ENCODE data around the gene VTI1A.
"Not testable (repeated sequence)": the region's sequence is repeated elsewhere in the genome, so short reads cannot be mapped to it uniquely, and the experiment has no call there.

VTI1A gene

DNA sequence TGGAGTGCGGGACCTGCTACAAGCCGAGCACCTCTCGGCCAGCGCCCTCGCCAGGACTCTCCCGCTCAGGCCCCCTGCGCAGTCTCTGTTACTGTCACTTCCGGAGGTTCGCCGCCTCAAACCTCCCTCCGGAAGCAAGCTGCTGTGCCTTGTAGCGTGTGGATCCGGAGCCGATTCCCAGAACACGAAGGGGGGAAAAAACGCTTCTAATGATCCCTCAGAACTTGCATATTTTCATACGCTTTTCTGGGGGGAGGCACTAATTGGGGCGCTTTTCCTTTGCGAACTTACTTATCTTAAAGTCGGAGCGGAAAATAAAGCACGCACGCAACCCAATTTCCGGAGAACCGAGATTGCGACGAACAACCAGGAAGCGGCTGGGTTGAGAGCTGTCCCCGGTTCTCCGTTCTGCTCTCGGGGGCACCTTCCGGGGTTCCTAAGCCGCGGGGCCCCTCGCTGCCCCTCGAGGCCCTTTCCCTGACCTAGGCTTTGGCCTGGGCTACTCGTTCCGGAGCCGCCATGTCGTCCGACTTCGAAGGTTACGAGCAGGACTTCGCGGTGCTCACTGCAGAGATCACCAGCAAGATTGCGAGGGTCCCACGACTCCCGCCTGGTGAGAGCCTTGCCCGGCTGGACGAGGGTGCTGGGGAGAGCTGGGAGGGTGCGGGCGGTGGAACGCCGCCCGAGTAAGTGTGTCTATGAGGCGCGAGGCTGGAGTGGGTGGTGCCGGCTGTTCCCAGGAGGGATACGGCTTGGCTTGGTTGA lies at the start of gene VTI1A, which contains the start of gene ZDHHC6:
VTI1A (plus strand) TSS at position 361 of the 765 bp plus-strand sequence; CDS start at position 520, 159 bp downstream.
ZDHHC6 (minus strand) TSS at position 60 of the 765 bp plus-strand sequence. CDS start 1,478 bp downstream, outside the sequence.
- DNase-seq (ENCODE audit: low read depth) = peak; percentile 85

- DNase-seq (ENCODE audit: low read depth) = no peak
Observed at GRCh38 chr10:112397592-112397991, 49.4 kb upstream of the VTI1A start.

GRCh38 chr10:112402917-112403316 lies 44.1 kb upstream of the VTI1A start:
- no peak for DNase-seq (ENCODE audit: low read depth)

GRCh38 chr10:112404617-112405016 lies 42.4 kb upstream of the VTI1A start:
- DNase-seq (ENCODE audit: low read depth) = peak; percentile 17

DNA sequence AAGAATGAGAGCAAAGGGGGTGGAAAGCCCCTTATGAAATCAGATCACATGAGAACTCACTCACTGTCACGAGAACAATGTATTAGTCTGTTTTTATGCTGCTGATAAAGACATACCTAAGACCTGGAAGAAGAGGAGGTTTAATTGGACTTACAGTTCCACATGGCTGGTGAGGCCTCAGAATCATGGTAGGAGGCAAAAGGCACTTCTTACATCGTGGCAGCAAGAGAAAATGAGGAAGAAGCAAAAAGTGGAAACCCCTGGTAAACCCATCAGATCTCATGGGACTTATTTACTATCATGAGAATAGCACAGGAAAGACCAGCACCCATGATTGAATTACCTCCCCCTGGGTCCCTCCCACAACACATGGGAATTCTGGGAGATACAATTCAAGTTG lies 40.2 kb upstream of the VTI1A start:
- not testable (repeated sequence) for DNase-seq (ENCODE audit: low read depth)

DNA sequence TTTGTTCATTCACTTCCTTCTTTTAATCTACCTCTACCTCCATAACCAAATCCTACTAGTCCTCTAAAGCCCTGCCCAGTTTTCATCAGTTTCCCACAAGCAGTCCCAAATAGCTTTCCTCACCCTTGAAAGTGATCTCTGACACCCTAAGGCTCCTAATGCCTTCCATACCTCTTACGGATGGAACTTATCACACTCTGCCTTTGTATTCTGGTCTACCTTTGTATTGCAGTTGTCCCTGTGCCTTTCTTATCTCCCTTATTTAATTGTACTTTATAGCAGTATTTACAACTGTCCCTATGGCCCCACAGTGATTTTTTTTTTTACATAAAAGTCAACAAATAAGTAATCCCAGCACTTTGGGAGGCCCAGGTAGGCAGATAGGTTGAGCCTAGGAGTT lies 39.3 kb upstream of the VTI1A start:
- no peak for DNase-seq (ENCODE audit: low read depth)

- DNase-seq (ENCODE audit: low read depth) = no peak
Observed at GRCh38 chr10:112409299-112409698, 37.7 kb upstream of the VTI1A start.

DNA sequence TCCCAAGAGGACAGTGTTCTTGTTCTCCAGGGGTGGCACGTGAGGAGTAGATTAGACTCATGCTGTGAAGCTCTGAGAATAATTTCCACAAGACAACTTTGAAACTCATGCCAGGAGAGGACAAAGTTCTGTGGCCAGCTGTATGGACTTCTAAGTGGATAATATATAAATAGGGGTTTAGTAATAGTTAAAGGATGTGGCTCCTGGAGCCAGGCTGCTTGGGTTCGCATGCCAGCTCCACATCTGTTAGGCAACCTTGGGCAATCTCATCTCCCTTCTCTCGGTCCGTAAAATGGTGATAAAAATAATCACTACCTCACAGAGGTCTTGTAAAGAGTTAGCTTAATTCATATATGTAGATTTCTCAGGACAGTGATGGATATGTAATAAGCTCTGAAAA lies 37.3 kb upstream of the VTI1A start:
- DNase-seq (ENCODE audit: low read depth) = no peak

GRCh38 chr10:112412696-112413095 lies 34.3 kb upstream of the VTI1A start:
- DNase-seq (ENCODE audit: low read depth) = no peak

DNA sequence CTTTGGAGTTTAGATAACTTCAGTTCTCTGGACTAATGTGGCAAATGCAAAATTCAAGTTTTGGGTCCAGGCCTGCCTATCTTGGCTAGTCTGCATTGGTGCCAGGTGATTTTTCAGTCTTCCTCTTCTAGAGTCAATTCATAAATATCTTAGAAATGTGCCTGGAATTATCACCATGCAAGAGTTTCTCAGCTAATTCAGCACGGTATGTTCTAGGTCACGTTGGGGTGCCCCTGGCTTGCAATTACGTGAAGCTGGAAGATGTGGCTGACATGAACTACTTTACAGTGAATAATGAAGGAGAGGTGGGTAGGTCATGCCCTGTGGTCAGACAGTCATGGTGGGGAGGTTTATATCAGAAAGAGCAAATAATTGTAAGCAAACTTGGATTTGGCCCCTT lies 25.3 kb upstream of the VTI1A start:
- DNase-seq (ENCODE audit: low read depth) = peak; percentile 40

DNA sequence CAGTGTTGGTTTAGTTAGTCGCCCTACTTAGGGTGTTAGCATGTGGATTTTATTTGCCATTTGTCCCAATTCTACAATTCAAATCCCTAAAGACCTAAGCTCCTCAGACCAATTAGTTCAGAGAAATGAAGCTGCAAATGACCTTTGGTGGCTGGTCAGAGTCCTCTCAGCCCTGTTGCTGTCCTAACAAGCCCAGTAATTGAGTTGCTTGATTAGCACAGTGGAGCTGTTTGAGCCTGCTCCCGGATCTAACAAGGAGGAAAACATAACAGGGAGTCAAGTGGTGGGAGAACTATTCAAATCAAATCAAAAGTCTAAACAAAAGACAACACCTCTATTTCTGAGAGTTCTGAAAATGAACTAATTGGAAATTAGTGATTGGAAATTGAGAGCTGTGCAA lies 22.4 kb upstream of the VTI1A start:
- no peak for DNase-seq (ENCODE audit: low read depth)

GRCh38 chr10:112426111-112426510 lies 20.9 kb upstream of the VTI1A start:
- DNase-seq (ENCODE audit: low read depth) = no peak

- DNase-seq (ENCODE audit: low read depth) = no peak
Observed at GRCh38 chr10:112429147-112429546, 17.9 kb upstream of the VTI1A start.

GRCh38 chr10:112429654-112430230 lies 17.3 kb upstream of the VTI1A start:
- no peak for DNase-seq (ENCODE audit: low read depth)

- no peak for DNase-seq (ENCODE audit: low read depth)
Observed at GRCh38 chr10:112433136-112433535, 13.9 kb upstream of the VTI1A start.

- DNase-seq (ENCODE audit: low read depth) = peak; percentile 51
Observed at GRCh38 chr10:112434988-112435619, 11.9 kb upstream of the VTI1A start.

DNA sequence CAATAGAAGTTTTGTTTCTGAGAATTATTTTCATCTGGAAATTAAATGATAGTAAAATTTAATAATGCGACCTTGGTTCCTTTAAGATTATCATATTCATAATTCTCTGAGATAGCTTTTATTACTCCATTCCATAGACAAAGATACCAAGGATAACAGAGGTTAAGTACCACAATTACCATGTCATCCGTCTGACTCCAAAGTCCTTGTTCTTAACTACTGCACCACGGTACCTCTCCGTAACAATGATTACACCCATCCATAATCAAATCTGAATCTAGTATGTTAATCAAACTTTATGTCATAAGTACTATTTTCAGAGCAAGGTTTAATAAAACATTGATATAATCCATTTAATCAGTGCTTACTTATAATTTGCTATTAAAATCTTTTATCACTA lies 8.7 kb upstream of the VTI1A start:
- DNase-seq (ENCODE audit: low read depth) = no peak

- DNase-seq (ENCODE audit: low read depth) = no peak
Observed at GRCh38 chr10:112441520-112441919, 5.5 kb upstream of the VTI1A start.

DNA sequence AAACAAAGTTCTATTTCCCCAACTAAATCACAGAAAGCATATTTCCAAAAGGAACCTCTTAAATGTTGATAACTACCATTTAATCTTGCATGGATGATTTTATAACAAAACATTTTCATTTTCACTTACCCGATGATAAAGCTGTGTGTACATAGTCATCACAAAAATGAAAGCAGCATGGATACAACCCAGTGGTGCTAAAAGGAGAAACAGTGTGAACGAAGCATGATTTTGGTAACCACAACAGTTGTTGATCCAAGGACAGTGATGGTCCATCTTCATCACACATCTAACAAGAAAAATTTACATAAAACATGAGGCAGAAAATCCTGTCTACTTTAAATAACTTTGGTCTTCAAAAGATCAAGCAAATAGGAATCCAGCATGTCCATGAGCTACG lies 5.0 kb upstream of the VTI1A start:
- no peak for DNase-seq (ENCODE audit: low read depth)

DNA sequence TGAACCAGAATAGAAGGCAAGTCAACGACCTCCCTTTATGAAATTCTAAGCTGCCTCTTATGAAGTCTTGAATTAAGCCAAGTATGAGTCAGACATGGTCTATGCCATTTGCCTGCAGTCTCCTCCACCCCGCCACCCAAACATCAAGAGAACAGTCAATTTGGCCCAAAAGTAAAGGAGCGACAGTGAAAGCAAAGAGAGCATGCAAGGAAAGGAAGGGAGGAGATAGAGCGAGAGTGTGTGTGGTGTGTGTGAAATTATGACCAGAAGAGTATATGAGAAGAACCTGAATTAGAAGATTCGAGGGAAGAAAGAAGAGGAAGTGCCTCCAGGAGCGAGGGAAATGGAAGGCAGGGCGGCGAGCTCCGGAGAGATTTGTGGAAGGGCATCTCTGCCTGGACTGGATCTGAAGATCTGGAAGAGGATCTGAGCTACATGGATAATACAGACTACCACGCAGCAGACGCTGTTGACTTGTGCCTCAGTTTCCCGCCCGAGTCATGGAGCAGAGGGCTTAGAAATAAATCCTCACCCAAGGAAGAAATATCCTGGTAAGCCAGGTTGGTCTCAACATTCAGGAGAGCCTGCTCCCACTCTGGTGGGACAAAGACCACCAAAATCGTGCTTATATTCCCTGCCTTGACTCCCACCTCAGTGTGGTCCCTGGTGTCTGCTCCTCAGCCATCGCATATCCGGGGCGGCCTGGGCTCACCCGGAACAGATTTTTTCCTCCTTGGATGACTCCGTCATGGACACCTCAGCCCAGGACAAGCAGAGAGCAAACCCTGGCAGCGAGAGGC lies 760 bp upstream of the VTI1A start:
- DNase-seq (ENCODE audit: low read depth) = peak; percentile 43

DNA sequence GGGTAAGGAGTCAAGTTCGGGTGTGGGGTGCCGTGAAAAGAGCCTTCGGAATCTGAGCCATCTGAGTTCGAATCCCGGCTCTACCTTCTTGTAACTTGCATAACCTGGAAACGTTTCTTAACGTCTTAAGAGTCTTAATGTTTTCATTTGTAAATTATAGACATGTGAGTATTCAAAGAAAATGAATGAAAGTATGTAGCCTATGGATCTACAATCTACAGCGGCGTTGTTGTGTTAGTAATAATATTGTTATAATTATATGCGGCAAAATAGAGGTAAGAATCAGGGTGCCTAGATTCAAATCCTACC lies 559 bp downstream of the VTI1A start:
- no peak for DNase-seq (ENCODE audit: low read depth)

- no peak for DNase-seq (ENCODE audit: low read depth)
Observed at GRCh38 chr10:112448888-112449287, 1.9 kb downstream of the VTI1A start.

Data from iris pigment epithelial cell (primary cell).